Stimulated activated CD8-positive, alpha-beta memory T cell treated with anti-CD3 and anti-CD28 coated beads, Interleukin-4, amount 100 ng/mL, for 4 hours (primary cell): ENCODE measurements around the gene CBLB.
A peak's percentile ranks its signal among the peaks of the same experiment; 100 is the strongest.

ENCODE experiments used
- DNase-seq, 2 donors: peaks; one replicate each; pipeline ENCODE4 v3.0.0-alpha.2; 2020; ENCODE audit warnings: low read depth in 2 of 2, low spot score in 1 of 2

The CBLB gene

GRCh38 chr3:105868742-105869530 lies at the start of gene CBLB:
Gene CBLB (minus strand): TSS chr3:105869012. CDS start chr3:105867577, 1,435 bp downstream.
- DNase-seq: peak; percentile 64 to 73

GRCh38 chr3:105916767-105917166 lies 48.0 kb upstream of the CBLB start:
- no peak for DNase-seq

GRCh38 chr3:105915524-105915923 lies 46.7 kb upstream of the CBLB start:
- DNase-seq: no peak

GRCh38 chr3:105913616-105914015 lies 44.8 kb upstream of the CBLB start:
- DNase-seq: no peak

GRCh38 chr3:105912891-105913290 lies 44.1 kb upstream of the CBLB start:
- DNase-seq: no peak

- DNase-seq: no peak
Measured at GRCh38 chr3:105911496-105911895, 42.7 kb upstream of the CBLB start.

GRCh38 chr3:105907777-105908176 lies 39.0 kb upstream of the CBLB start:
- no peak for DNase-seq

- no peak for DNase-seq
Measured at GRCh38 chr3:105906836-105907235, 38.0 kb upstream of the CBLB start.

- DNase-seq: no peak
Measured at GRCh38 chr3:105906345-105906744, 37.5 kb upstream of the CBLB start.

- no peak for DNase-seq
Measured at GRCh38 chr3:105905328-105905727, 36.5 kb upstream of the CBLB start.

- no peak for DNase-seq
Measured at GRCh38 chr3:105904678-105905284, 36.0 kb upstream of the CBLB start.

GRCh38 chr3:105904251-105904650 lies 35.4 kb upstream of the CBLB start:
- no peak for DNase-seq

GRCh38 chr3:105899516-105899915 lies 30.7 kb upstream of the CBLB start:
- DNase-seq: no peak

- DNase-seq: no peak
Measured at GRCh38 chr3:105891101-105891500, 22.3 kb upstream of the CBLB start.

GRCh38 chr3:105888621-105889579 lies 20.1 kb upstream of the CBLB start:
- no peak for DNase-seq

GRCh38 chr3:105885256-105885655 lies 16.4 kb upstream of the CBLB start:
- no peak for DNase-seq

GRCh38 chr3:105883798-105884377 lies 15.1 kb upstream of the CBLB start:
- DNase-seq: no peak

- no peak for DNase-seq
Measured at GRCh38 chr3:105880681-105881290, 12.0 kb upstream of the CBLB start.

GRCh38 chr3:105878061-105878460 lies 9.2 kb upstream of the CBLB start:
- DNase-seq: no peak

GRCh38 chr3:105877336-105877910 lies 8.6 kb upstream of the CBLB start:
- no peak for DNase-seq
